BJ (cell line): Measurements from ENCODE around the gene POC1A. TPM values are rescaled to one million over a fixed set of nuclear protein-coding genes. Genes with fewer than 3 reads are reported as not detected.
A peak's percentile ranks its signal among the peaks of the same experiment; 100 is the strongest.

ENCODE experiments used
- CTCF ChIA-PET: fragments of 350-600 bp; formaldehyde crosslinking; extraction: SDS; loops from one replicate; lab custom pipeline; 2021; ENCODE audit warnings: antibody characterized with exemption, inconsistent platforms; lab: Yijun Ruan, JAX
- POLR2A ChIA-PET: fragments of 300-600 bp; sonication (Branson Sonifier 250); formaldehyde crosslinking; extraction: SDS; loops from one replicate; lab custom pipeline; 2021; ENCODE audit warnings: antibody characterized with exemption; lab: Charles Lee
- DNase-seq: peaks from one replicate; pipeline ENCODE4 v3.0.0-alpha.2; 2011; ENCODE audit warnings: low read depth
- H3K27me3 ChIP-seq: 2 replicates; pipeline ENCODE4 v1.6.0; 2011; ENCODE audit warnings: low read length; ENCODE audit not compliant: control insufficient read depth, insufficient read depth
- H3K36me3 ChIP-seq: 2 replicates; pipeline ENCODE4 v1.5.1; 2011; ENCODE audit warnings: low read length; ENCODE audit not compliant: control insufficient read depth, insufficient read depth
- H3K4me3 ChIP-seq: 2 replicates; pipeline ENCODE4 v1.5.1; 2011; ENCODE audit warnings: low read depth, mild to moderate bottlenecking, control low read depth, low read length
- polyA minus RNA-seq: library from RNA; depleted of rRNA, polyadenylated mRNA; stranded (reverse); fragments of >200 nt; gene quantifications from 2 replicates; pipeline ENCODE4 v1.2.3, GENCODE V29; 2011; rRNA and poly(A)+ RNA removed
- polyA plus RNA-seq: library from polyadenylated mRNA; depleted of rRNA; stranded (reverse); fragments of >200 nt; gene quantifications from 2 replicates; pipeline ENCODE4 v1.2.3, GENCODE V29; 2011; rRNA removed
- TF ChIP-seq, protein P1 (sequence below): IDR thresholded peaks from 2 replicates; pipeline ENCODE4 v1.5.1; 2011; ENCODE audit warnings: low read depth, mild to moderate bottlenecking, control low read depth, inconsistent platforms, low read length, moderate library complexity; ENCODE audit not compliant: insufficient read depth

Gene POC1A
- polyA plus RNA-seq (9.3 and 18.4 TPM in 2 replicates), polyA minus RNA-seq (14.9 and 18.3 TPM in 2 replicates)

DNA sequence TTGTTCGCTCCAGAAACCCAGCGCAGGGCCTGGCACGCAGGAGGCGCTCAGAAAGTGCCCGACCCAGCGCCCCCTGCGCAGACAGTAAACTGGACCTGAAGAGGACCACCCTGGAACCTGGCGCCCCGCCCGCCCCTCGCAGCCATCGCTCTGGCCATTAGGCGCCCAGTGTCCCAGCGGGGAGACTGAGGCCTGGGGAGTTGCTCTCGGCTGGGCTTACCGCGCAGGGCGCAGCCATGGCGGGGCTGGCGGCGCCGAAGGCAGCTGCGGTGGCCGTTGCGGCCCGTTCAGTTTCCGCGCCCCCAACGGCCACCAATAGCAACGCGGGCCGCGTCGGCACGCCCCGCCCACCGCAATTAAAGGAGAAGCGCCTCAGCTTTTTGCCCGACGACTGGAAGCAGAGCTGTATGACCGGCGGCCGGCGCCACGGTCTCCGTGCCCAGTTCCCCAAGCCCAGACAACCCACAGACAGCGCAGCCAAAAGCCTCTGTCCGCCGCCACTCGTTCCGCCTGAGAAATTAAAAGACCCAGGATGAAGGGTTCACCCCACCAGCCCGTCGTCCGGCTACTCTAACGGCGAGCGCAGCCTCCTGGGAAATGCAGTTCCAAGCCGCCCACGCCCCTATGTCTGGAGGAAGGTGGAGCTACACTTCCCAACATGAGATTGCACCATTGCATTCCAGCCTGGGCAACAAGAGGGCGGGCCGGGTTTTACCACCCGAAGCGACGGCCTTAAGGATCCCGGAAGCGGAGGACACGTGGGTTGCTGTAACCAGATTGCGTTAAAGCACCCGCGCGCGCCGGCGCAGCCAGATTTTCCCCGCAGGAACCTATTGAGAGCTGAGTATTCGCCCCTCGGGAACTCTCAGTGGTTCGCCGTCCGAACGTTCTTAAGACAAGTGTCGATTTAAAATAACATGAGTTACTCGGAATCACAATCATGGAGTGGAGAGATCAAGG is at the start of gene POC1A:
POC1A (minus strand) TSS at position 289 of the 960 bp plus-strand sequence; CDS start at position 238, 51 bp downstream.
- ChIA-PET CTCF (interaction anchor here (0.7 to 2.2 kb wide), 12 partner anchors 10 to 153 kb away, joined by 3 to 8 read pairs (median 4); no protein-coding TSS in a partner anchor), POLR2A (no interaction called here)
- peak within 1 kb of the TSS; percentile 78 for H3K4me3 ChIP-seq
- TF ChIP-seq, protein P1, sequence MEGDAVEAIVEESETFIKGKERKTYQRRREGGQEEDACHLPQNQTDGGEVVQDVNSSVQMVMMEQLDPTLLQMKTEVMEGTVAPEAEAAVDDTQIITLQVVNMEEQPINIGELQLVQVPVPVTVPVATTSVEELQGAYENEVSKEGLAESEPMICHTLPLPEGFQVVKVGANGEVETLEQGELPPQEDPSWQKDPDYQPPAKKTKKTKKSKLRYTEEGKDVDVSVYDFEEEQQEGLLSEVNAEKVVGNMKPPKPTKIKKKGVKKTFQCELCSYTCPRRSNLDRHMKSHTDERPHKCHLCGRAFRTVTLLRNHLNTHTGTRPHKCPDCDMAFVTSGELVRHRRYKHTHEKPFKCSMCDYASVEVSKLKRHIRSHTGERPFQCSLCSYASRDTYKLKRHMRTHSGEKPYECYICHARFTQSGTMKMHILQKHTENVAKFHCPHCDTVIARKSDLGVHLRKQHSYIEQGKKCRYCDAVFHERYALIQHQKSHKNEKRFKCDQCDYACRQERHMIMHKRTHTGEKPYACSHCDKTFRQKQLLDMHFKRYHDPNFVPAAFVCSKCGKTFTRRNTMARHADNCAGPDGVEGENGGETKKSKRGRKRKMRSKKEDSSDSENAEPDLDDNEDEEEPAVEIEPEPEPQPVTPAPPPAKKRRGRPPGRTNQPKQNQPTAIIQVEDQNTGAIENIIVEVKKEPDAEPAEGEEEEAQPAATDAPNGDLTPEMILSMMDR: no peak
- peak; percentile 93 for DNase-seq
- peaks cover 1% of the 10 kb centered on the region; the same call in 1 of the 2 replicates for H3K36me3 ChIP-seq
- H3K27me3 ChIP-seq: no peaks in the 10 kb centered on the region

DNA sequence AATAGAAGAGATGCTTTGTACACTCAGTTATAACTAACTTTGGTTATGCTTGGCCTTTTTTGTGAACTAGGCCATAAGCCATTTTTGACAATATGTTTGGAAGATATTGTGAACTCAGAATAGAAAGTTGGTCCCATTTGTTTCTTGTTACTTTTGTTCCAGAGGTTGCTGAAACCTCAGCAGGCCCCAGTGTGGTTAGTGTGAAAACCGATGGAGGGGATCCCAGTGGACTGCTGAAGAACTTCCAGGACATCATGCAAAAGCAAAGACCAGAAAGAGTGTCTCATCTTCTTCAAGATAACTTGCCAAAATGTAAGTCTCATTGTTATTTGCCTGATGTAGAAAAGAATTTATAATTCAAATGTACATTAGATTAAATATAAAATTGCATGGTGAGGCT is 49.5 kb upstream of the POC1A start:
- ChIA-PET CTCF (interaction anchor here (1.8 to 2.9 kb wide), 2 partner anchors 17 to 136 kb away, joined by 4 to 14 read pairs; no protein-coding TSS in a partner anchor), POLR2A (no interaction called here)
- H3K36me3 ChIP-seq: peaks cover 22% of the 10 kb centered on the region
- no peak for DNase-seq
- TF ChIP-seq, protein P1: no peak
- H3K4me3 ChIP-seq: no peak overlapping the region
- no peaks in the 10 kb centered on the region for H3K27me3 ChIP-seq

GRCh38 chr3:52202384-52203077 is 48.3 kb upstream of the POC1A start:
- DNase-seq: no peak
- ChIA-PET POLR2A (interaction anchor here (0.6 kb wide), 1 partner anchor 464 kb away, joined by 3 read pairs; no protein-coding TSS in a partner anchor), CTCF (interaction anchor here (0.6 to 2.8 kb wide), 6 partner anchors 18 to 198 kb away, joined by 3 to 15 read pairs (median 3); partner anchors contain the start of gene TWF2)
- H3K4me3 ChIP-seq: no peak overlapping the region
- peaks cover 17% of the 10 kb centered on the region for H3K36me3 ChIP-seq
- TF ChIP-seq, protein P1: no peak
- no peaks in the 10 kb centered on the region for H3K27me3 ChIP-seq

- no peak for DNase-seq
- H3K4me3 ChIP-seq: no peak overlapping the region
- peaks cover 15% of the 10 kb centered on the region for H3K36me3 ChIP-seq
- TF ChIP-seq, protein P1: no peak
- H3K27me3 ChIP-seq: no peaks in the 10 kb centered on the region
- ChIA-PET POLR2A (interaction anchor here (0.6 kb wide), 1 partner anchor 79 kb away, joined by 3 read pairs; no protein-coding TSS in a partner anchor), CTCF (interaction anchor here (0.6 to 2.8 kb wide), 8 partner anchors 13 to 1537 kb away, joined by 3 to 15 read pairs (median 3); partner anchors contain the start of gene TWF2)
These were observed 46.9 kb upstream of the POC1A start for GRCh38 chr3:52200981-52201679.
